NB4 (cell line): ENCODE measurements around the gene HECTD4.

Experiments used
- POLR2A ChIP-seq: IDR thresholded peaks from 2 replicates; pipeline ENCODE4 v1.6.1; 2011; ENCODE audit warnings: mild to moderate bottlenecking; ENCODE audit not compliant: insufficient read length; ENCODE audit errors: extremely low read depth
- TF ChIP-seq, protein P1 (sequence below): IDR thresholded peaks from one replicate; pipeline ENCODE4 v1.5.1; 2012; ENCODE audit warnings: low read depth, low read length
- TF ChIP-seq, protein P2 (sequence below): IDR thresholded peaks from 2 replicates; pipeline ENCODE4 v1.6.1; 2011; ENCODE audit warnings: low read depth, low read length

- TF ChIP-seq, protein P1, sequence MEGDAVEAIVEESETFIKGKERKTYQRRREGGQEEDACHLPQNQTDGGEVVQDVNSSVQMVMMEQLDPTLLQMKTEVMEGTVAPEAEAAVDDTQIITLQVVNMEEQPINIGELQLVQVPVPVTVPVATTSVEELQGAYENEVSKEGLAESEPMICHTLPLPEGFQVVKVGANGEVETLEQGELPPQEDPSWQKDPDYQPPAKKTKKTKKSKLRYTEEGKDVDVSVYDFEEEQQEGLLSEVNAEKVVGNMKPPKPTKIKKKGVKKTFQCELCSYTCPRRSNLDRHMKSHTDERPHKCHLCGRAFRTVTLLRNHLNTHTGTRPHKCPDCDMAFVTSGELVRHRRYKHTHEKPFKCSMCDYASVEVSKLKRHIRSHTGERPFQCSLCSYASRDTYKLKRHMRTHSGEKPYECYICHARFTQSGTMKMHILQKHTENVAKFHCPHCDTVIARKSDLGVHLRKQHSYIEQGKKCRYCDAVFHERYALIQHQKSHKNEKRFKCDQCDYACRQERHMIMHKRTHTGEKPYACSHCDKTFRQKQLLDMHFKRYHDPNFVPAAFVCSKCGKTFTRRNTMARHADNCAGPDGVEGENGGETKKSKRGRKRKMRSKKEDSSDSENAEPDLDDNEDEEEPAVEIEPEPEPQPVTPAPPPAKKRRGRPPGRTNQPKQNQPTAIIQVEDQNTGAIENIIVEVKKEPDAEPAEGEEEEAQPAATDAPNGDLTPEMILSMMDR, result no peak
- TF ChIP-seq, protein P2, sequence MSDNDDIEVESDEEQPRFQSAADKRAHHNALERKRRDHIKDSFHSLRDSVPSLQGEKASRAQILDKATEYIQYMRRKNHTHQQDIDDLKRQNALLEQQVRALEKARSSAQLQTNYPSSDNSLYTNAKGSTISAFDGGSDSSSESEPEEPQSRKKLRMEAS, result no peak
- TF ChIP-seq POLR2A, result no peak
Measured at GRCh38 chr12:112389228-112389627, 7.0 kb upstream of the HECTD4 start.
